T-cell (primary cell): ENCODE data around the gene PITPNC1. TPM values are rescaled to one million over a fixed set of nuclear protein-coding genes. Genes with fewer than 3 reads are reported as not detected.
A peak's percentile ranks its signal among the peaks of the same experiment; 100 is the strongest.

Experiments
- ATAC-seq, 4 experiments: fragments of 200-7000 bp in 3 of 4; fragments of 150-1000 bp in 1 of 4; cut with Tn5 transposase; replicated peaks in 1 of 4; 1 replicate in 3 of 4; 2 replicates in 1 of 4; pipeline ENCODE4 v1.10.0; 2021; ENCODE audit warnings: moderate library complexity in 3 of 4, mild to moderate bottlenecking in 2 of 4, moderate number of reproducible peaks in 1 of 4
- CTCF ChIA-PET, 2 donors: fragments of 300-600 bp; sonication (Branson Sonifier 250); formaldehyde crosslinking; loops; one replicate each; lab custom pipeline; 2022; ENCODE audit warnings: antibody characterized with exemption in 2 of 2; lab: Charles Lee
- POLR2A ChIA-PET, 2 donors: fragments of 300-600 bp; sonication (Branson Sonifier 250); formaldehyde crosslinking; loops; one replicate each; lab custom pipeline; 2022; ENCODE audit warnings: antibody characterized with exemption in 2 of 2; lab: Charles Lee
- DNase-seq, 35 experiments: peaks; one replicate each; pipeline versions ENCODE4 v3.0.0 to v3.0.0-alpha.2; 2013 to 2023
- H3K27ac ChIP-seq: one replicate; pipeline ENCODE4 v1.5.1; 2013; ENCODE audit warnings: low read length
- H3K27me3 ChIP-seq, 2 experiments: replicated peaks in 1 of 2; 1 replicate in 1 of 2; 2 replicates in 1 of 2; pipeline versions ENCODE4 v1.6.1 to v1.7.0; 2013; ENCODE audit warnings: low read length in 1 of 2, mixed read lengths in 1 of 2; ENCODE audit not compliant: control insufficient read depth in 2 of 2, insufficient read depth in 2 of 2; ENCODE audit errors: extremely low read depth in 1 of 2
- H3K36me3 ChIP-seq, 2 donors: 1 replicate in 1 of 2; 2 replicates in 1 of 2; pipeline versions ENCODE4 v1.6.1 to v1.7.0; 2013; ENCODE audit warnings: low read length in 1 of 2; ENCODE audit not compliant: control insufficient read depth in 2 of 2, insufficient read depth in 1 of 2; ENCODE audit errors: extremely low read depth in 1 of 2
- H3K4me1 ChIP-seq, 2 experiments: 1 replicate in 1 of 2; 2 replicates in 1 of 2; pipeline versions ENCODE4 v1.6.1 to v1.7.0; 2013; ENCODE audit warnings: low read length in 2 of 2, mixed read lengths in 1 of 2; ENCODE audit not compliant: insufficient read depth in 2 of 2, control insufficient read depth in 1 of 2; ENCODE audit errors: extremely low read depth in 1 of 2
- H3K4me3 ChIP-seq, 2 donors: 1 replicate in 1 of 2; 2 replicates in 1 of 2; pipeline versions ENCODE4 v1.5.1 to v1.7.0; 2013; ENCODE audit warnings: mild to moderate bottlenecking in 2 of 2, low read length in 1 of 2, moderate library complexity in 1 of 2; ENCODE audit not compliant: control insufficient read depth in 1 of 2; ENCODE audit errors: extremely low read depth in 1 of 2
- H3K9me3 ChIP-seq: 2 replicates; pipeline ENCODE4 v1.7.0; 2013
- H3K27ac Mint-ChIP-seq, 2 donors: one replicate each; pipeline ENCODE4 v1.8.0; 2020 to 2021; ENCODE audit warnings: mild to moderate bottlenecking in 2 of 2, mixed read lengths in 2 of 2
- H3K27me3 Mint-ChIP-seq, 2 donors: one replicate each; pipeline ENCODE4 v1.8.0; 2021 to 2022; ENCODE audit warnings: mixed read lengths in 2 of 2
- H3K36me3 Mint-ChIP-seq: one replicate; pipeline ENCODE4 v1.8.0; 2021; ENCODE audit warnings: mixed read lengths
- H3K4me1 Mint-ChIP-seq, 3 donors: one replicate each; pipeline ENCODE4 v1.8.0; 2020 to 2022; ENCODE audit warnings: mixed read lengths in 3 of 3, mild to moderate bottlenecking in 1 of 3
- H3K4me3 Mint-ChIP-seq, 3 donors: one replicate each; pipeline ENCODE4 v1.8.0; 2020 to 2022; ENCODE audit warnings: mild to moderate bottlenecking in 3 of 3, mixed read lengths in 3 of 3, moderate library complexity in 3 of 3
- H3K9me3 Mint-ChIP-seq, 3 donors: one replicate each; pipeline ENCODE4 v1.8.0; 2020 to 2022; ENCODE audit warnings: mixed read lengths in 3 of 3
- WGBS: methylation state at CpG from one replicate; pipeline ENCODE4 v1.1.5; 2013; ENCODE audit warnings: missing lambda C conversion rate; ENCODE audit not compliant: insufficient coverage; 5-methylcytosine and 5-hydroxymethylcytosine counted together
- total RNA-seq, 35 experiments: library from RNA in 6 of 35; stranded (reverse) in 6 of 35; fragments of 120-200 nt in 1 of 35; gene quantifications; one replicate each; pipeline versions ENCODE4 v1.2.1 to v1.2.4 and lab custom pipeline; 2013 to 2026

The PITPNC1 gene
- total RNA-seq, 5 donors from 2014 or later (not counting 1 experiment from before 2014, with no cell fraction given): 82.6 to 132 (median 111) TPM

- H3K9me3 ChIP-seq: no peaks in the 10 kb centered on the region
- H3K4me1 ChIP-seq: peaks cover 61 to 95% of the 10 kb centered on the region in 2 experiments
- peak overlapping the region; percentile 98 for H3K27ac ChIP-seq
- ATAC-seq: no peak
- no peak for DNase-seq
- Mint-ChIP-seq H3K9me3 (no peaks in the 10 kb centered on the region), H3K36me3 (peaks cover 17% of the 10 kb centered on the region), H3K27me3 (no peaks in the 10 kb centered on the region), H3K4me3 (peak overlapping the region in 2 of 3 donors; percentile 5 to 62), H3K27ac (peak overlapping the region; percentile 98), H3K4me1 (peaks cover 91 to 94% (median 91%) of the 10 kb centered on the region in 3 donors)
- ChIA-PET POLR2A (interaction anchor here (0.6 to 0.9 kb wide), 3 partner anchors 28 to 64 kb away, joined by 3 to 7 read pairs (median 6); no protein-coding TSS in a partner anchor), CTCF (interaction anchor here in 1 of 2 donors (0.5 to 1.0 kb wide), 2 partner anchors 40 to 58 kb away, joined by 3 read pairs; no protein-coding TSS in a partner anchor)
- H3K27me3 ChIP-seq: no peaks in the 10 kb centered on the region
- no peak overlapping the region for H3K4me3 ChIP-seq
- H3K36me3 ChIP-seq: peaks cover 0 to 3% of the 10 kb centered on the region in 2 donors
- WGBS: no CpG with 5 or more reads among the region's 3 CpGs
These were observed 61.6 kb downstream of the PITPNC1 start for GRCh38 chr17:67438667-67439066.

GRCh38 chr17:67439269-67439668 lies 62.2 kb downstream of the PITPNC1 start:
- Histone ChIP-seq H3K9me3 (no peaks in the 10 kb centered on the region), H3K4me3 (no peak overlapping the region), H3K4me1 (peaks cover 61 to 95% of the 10 kb centered on the region in 2 experiments), H3K27me3 (no peaks in the 10 kb centered on the region), H3K27ac (peak overlapping the region; percentile 98), H3K36me3 (peaks cover 0 to 3% of the 10 kb centered on the region in 2 donors)
- H3K36me3 Mint-ChIP-seq: peaks cover 21% of the 10 kb centered on the region
- no peaks in the 10 kb centered on the region for H3K9me3 Mint-ChIP-seq
- H3K4me1 Mint-ChIP-seq: peaks cover 91 to 94% (median 92%) of the 10 kb centered on the region in 3 donors
- no peak for ATAC-seq
- peak overlapping the region in 1 of 3 donors; percentile 65 for H3K4me3 Mint-ChIP-seq
- ChIA-PET CTCF (interaction anchor here in 1 of 2 donors (0.5 to 1.0 kb wide), 2 partner anchors 41 to 57 kb away, joined by 3 read pairs; no protein-coding TSS in a partner anchor), POLR2A (interaction anchor here (0.6 to 0.9 kb wide), 2 partner anchors 35 to 63 kb away, joined by 3 to 7 read pairs; no protein-coding TSS in a partner anchor)
- no peak for DNase-seq
- peak overlapping the region; percentile 98 to 99 for H3K27ac Mint-ChIP-seq
- no peaks in the 10 kb centered on the region for H3K27me3 Mint-ChIP-seq
- no CpG with 5 or more reads among the region's 2 CpGs for WGBS

- CTCF ChIA-PET: interaction anchor here (0.6 to 3.6 kb wide), 23 partner anchors 9 to 83 kb away, joined by 3 to 43 read pairs (median 6); partner anchors contain the start of gene PITPNC1 (in 1 of the 2)
- H3K4me1 Mint-ChIP-seq: peaks cover 93 to 97% (median 93%) of the 10 kb centered on the region in 3 donors
- Histone ChIP-seq H3K9me3 (no peaks in the 10 kb centered on the region), H3K27ac (peak overlapping the region; percentile 98), H3K36me3 (peaks cover 0 to 3% of the 10 kb centered on the region in 2 donors), H3K4me1 (peaks cover 58 to 89% of the 10 kb centered on the region in 2 experiments), H3K4me3 (peak overlapping the region in 1 of 2 donors; percentile 46), H3K27me3 (no peaks in the 10 kb centered on the region)
- H3K36me3 Mint-ChIP-seq: peaks cover 25% of the 10 kb centered on the region
- POLR2A ChIA-PET: interaction anchor here (0.6 to 2.1 kb wide), 30 partner anchors 9 to 1089 kb away, joined by 3 to 13 read pairs (median 5); partner anchors contain the start of genes NOL11 (in 1 of the 2) and PITPNC1 (in 1 of the 2)
- H3K4me3 Mint-ChIP-seq: peak overlapping the region; percentile 65 to 81 (median 75)
- ATAC-seq (peak in 1 of 4 experiments; percentile 1), DNase-seq (peak in 1 of 35 experiments; percentile 29)
- H3K27me3 Mint-ChIP-seq: no peaks in the 10 kb centered on the region
- H3K27ac Mint-ChIP-seq: peak overlapping the region; percentile 98 to 99
- H3K9me3 Mint-ChIP-seq: no peaks in the 10 kb centered on the region
- WGBS: 100% methylated on average over 1 of the region's 7 CpGs
These were observed 63.4 kb downstream of the PITPNC1 start for GRCh38 chr17:67440277-67441051.

- ATAC-seq: peak; percentile 91 to 94 (median 93)
- no peaks in the 10 kb centered on the region for H3K27me3 Mint-ChIP-seq
- H3K4me1 Mint-ChIP-seq: peaks cover 93 to 97% (median 93%) of the 10 kb centered on the region in 3 donors
- no peaks in the 10 kb centered on the region for H3K9me3 Mint-ChIP-seq
- no peaks in the 10 kb centered on the region for H3K27me3 ChIP-seq
- H3K27ac ChIP-seq: peak overlapping the region; percentile 98
- H3K9me3 ChIP-seq: no peaks in the 10 kb centered on the region
- POLR2A ChIA-PET: interaction anchor here (0.6 to 2.1 kb wide), 35 partner anchors 9 to 1090 kb away, joined by 3 to 13 read pairs (median 5); partner anchors contain the start of genes NOL11 (in 1 of the 2) and PITPNC1 (in 1 of the 2)
- WGBS: 0% methylated on average over 3 of the region's 19 CpGs
- peak; percentile 48 to 90 (median 73) for DNase-seq
- H3K36me3 Mint-ChIP-seq: peaks cover 23% of the 10 kb centered on the region
- H3K4me1 ChIP-seq: peaks cover 60 to 88% of the 10 kb centered on the region in 2 experiments
- H3K36me3 ChIP-seq: peaks cover 0 to 3% of the 10 kb centered on the region in 2 donors
- H3K4me3 Mint-ChIP-seq: peak overlapping the region; percentile 65 to 81 (median 75)
- H3K27ac Mint-ChIP-seq: peak overlapping the region; percentile 96 to 97
- peak overlapping the region; percentile 6 to 46 for H3K4me3 ChIP-seq
- CTCF ChIA-PET: interaction anchor here (0.6 to 3.6 kb wide), 25 partner anchors 9 to 84 kb away, joined by 3 to 43 read pairs (median 6); partner anchors contain the start of gene PITPNC1 (in 1 of the 2)
These were observed 64.2 kb downstream of the PITPNC1 start for GRCh38 chr17:67441052-67441895.

- ATAC-seq: no peak
- no peaks in the 10 kb centered on the region for H3K27me3 Mint-ChIP-seq
- H3K36me3 ChIP-seq: peaks cover 0 to 3% of the 10 kb centered on the region in 2 donors
- POLR2A ChIA-PET: interaction anchor here (0.5 to 2.1 kb wide), 16 partner anchors 9 to 528 kb away, joined by 3 to 13 read pairs (median 6); partner anchors contain the start of gene PITPNC1 (in 1 of the 2)
- H3K9me3 Mint-ChIP-seq: no peaks in the 10 kb centered on the region
- CTCF ChIA-PET: interaction anchor here (0.5 to 3.6 kb wide), 16 partner anchors 9 to 84 kb away, joined by 3 to 43 read pairs (median 6); partner anchors contain the start of gene PITPNC1 (in 2 of the 2)
- H3K27ac Mint-ChIP-seq: peak overlapping the region; percentile 96 to 97
- H3K36me3 Mint-ChIP-seq: peaks cover 20% of the 10 kb centered on the region
- no CpG with 5 or more reads among the region's 1 CpG for WGBS
- peaks cover 57 to 88% of the 10 kb centered on the region in 2 experiments for H3K4me1 ChIP-seq
- H3K4me3 Mint-ChIP-seq: peak overlapping the region; percentile 65 to 81 (median 75)
- H3K4me1 Mint-ChIP-seq: peaks cover 91 to 95% (median 92%) of the 10 kb centered on the region in 3 donors
- no peaks in the 10 kb centered on the region for H3K9me3 ChIP-seq
- H3K4me3 ChIP-seq: peak overlapping the region; percentile 6 to 46
- H3K27me3 ChIP-seq: no peaks in the 10 kb centered on the region
- DNase-seq: no peak
- H3K27ac ChIP-seq: peak overlapping the region; percentile 98
These were observed 64.8 kb downstream of the PITPNC1 start for GRCh38 chr17:67441896-67442219.
